ENCODE data around the gene PCSK2.
A peak's percentile ranks its signal among the peaks of the same experiment; 100 is the strongest.

The PCSK2 gene

DNA sequence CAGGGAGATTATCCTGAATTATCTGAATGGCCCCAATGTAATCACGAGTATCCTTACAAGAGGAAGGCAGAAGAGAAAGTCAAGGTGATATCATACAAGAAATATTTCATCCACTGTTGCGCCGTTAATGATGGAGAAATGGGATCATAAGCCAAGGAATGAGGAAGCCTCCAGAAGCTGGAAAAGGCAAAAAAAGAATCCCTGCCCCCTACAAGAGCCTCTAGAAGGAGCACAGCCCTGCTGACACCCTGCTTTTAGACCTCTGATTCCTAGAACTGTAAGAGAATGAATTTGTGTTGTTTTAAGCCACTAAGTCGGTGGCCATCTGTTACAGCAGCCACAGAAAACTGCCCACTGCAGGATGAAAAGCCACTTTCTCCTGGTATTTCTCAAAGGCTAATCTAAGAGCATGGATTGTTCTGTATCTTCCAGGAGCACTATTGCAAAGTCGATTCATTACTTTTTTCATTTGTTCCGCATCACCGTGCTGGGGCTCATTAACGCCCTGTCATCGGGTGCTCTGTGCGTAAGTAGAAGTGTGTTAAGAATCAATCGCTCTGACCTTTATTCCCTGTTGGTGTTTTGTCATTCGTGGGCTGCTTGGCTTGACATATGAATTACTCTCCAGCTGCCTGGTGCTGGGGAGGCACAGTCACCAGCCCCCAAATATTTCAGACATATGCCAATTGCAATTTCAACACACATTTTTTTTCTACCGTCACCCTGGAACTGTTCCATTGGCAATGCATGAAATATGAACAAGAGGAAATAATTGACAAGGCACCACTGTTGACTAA, 117.0 kb downstream of the PCSK2 start:
- peak; percentile 48 to 78 for DNase-seq

DNA sequence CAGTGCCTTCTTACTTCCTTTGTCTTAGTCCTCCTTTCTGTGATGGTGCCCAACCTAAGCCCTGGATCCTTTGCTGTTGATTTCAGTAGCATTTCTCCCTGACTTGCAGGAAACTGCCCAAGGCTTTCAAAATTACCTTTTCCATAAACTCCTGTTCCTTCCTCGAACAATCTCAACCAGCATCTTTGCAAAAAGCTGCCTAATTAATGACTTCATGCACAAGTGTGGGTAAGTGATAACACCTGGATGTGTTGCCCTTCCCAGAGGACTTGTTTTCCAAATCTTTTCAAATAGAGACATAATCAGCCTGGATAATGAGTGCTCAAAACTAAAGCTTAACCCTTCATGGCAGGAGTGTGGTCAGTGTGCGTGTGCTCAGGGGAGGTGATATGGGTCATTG, 118.0 kb downstream of the PCSK2 start:
- DNase-seq = no peak

DNA sequence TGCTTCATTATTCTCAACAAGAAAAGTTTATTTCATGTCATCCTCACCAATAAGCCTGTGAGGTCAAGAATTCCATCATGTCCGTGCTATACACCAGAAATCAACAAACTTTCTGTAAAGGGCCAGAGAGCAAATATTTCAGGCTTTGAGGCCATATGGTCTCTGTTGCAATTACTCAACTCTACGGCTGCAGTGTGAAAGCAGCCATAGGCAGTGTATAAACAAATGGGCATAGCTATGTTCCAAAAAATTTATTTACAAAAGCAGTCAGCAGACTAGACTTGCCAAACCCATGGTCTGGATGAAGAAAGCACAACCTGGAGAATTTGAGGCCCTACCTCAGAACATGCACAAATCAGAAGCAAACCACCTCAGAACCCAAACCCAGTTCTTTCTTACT, 118.5 kb downstream of the PCSK2 start:
- no peak for DNase-seq

DNA sequence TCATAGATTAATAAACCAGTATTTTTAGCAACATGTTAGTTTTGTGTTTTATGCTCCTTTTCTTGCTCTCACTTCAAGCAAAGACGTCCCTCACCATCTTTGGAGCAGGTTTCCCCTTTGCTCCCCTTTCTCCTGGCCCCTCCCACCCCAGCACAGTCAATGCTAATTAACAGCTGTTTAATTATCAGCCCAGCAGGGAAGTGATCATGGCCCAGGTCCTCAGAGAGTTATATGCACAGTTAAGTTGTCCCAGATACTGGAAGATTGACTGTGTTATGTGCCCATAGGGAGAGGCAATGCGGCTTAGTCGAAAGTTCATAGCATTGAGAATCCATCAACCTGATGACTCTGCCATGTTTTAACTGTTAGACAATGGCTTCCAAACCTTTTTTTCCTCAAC, 123.5 kb downstream of the PCSK2 start:
- no peak for DNase-seq

DNA sequence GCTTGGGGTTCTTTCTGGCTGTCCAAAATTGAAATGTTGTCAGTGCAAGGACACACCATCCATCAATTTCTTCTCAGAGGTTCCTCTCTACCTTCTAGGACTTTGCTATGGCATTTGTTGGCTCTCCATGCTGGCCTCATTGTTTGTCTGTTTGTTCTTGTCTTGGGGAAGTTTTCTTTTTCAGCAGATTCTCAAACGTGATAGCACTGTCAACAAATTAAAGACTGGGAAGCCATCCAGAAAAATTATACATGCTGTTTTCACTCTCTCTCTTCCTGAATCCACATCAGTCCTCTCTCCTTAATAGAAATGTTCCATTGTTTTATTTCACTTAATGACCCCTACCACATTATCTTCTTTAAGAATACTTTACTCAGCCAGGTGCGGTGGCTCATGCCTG, 130.4 kb downstream of the PCSK2 start:
- no peak for DNase-seq

DNA sequence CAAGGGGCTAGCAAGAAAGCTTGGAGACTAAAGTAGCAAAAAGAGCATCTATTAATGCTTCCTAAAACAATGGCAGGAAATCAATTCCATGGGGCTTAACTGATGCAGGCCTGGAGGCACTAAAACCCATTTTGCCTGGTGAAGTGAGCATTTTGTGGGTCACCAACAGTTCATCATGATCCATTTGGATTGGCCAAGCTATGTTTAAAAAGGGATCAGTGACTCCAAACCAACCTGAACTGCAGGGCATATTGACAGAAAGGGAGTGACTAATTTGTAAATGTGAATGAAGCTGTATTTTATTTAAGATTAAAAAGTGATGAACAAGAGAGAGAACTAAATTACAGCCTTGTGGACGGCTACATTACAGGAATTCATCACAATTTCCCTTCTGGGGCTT, 132.0 kb downstream of the PCSK2 start:
- DNase-seq = no peak

DNA sequence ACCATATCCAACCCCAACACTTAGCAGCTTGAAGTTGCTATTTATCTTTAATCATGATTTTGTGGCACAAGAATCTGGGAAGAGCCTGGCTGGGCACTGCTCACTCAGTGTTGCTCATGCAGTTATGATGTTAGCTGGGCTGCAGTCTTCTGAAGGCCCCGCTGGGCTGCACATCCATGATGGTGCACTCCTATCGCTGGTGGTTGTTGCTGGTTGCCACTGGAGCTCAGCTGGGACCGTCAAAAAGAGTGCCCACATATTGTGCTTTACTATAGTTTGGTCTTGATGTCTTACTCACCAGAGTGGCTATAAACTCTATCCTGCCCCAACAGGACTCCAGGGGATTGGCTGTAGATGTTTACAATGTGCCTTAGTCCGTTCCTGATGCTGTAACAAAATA, 137.8 kb downstream of the PCSK2 start:
- no peak for DNase-seq

DNA sequence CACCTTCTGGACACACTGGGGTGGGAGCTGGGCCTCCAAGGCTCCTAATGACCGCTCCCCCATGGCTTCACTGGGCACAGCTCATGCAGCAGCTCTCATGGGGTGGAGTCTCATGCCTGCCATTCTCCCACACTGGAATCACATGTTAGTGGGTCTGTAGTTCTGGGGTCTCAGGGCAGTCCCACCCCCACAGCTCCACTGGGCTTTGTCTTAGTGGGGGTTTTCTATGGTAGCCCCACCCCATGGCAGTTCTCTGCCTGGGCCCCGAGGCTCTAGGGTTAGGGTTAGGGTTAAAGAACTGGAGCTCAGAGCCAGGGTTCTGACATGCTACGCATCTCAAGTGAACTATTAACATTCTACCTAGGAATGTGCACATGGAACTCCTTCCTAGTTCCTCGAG, 139.0 kb downstream of the PCSK2 start:
- DNase-seq = no peak

DNA sequence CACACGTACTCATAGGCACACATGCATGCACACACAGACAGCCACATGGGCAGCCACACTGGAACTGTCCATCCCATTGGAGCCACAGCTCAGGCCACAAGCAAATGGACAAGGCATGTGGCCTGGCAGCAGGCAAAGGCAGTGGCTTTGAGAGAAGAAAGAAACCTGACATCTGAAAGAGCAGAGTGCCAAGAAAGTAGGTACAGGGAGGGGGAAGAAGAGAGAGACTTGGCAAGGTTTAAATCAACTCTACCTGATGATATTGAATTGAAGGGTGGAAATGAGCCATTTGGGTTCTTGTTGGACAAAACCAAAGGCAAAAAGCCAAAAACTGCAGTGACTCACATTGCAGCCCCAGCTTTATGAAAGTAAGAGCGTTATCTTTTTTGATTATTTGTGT, 142.7 kb downstream of the PCSK2 start:
- no peak for DNase-seq

DNA sequence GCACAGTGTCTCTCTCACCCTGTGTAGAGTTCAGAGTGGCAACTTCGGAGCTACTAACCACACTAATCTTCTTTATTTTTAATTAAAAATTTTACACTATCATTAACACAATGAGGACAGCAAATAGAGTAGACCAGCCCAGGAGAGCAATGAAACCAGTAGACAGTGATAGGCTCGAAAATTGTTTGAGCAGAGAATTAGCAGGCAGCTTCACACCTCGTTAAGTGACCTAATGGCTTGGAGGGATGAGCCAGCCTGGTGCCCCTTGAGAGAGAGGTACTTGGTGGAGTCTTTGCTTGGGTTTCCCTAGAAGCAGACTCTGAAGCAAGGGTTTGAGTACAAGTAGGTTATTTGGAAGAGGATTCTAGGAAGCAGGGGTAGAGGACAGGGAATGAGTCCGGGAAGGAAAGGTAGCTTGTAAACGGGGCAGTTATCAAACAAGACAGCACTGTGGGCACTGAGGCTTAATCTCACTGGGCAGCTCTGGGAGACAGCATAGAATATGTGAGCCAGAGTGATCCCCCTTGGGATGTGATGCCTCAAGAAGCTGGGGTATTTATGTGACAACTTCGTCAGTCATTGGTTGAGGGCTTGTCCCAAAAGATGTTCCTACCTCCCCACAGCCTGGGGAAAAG, 146.1 kb downstream of the PCSK2 start:
- no peak for DNase-seq

DNA sequence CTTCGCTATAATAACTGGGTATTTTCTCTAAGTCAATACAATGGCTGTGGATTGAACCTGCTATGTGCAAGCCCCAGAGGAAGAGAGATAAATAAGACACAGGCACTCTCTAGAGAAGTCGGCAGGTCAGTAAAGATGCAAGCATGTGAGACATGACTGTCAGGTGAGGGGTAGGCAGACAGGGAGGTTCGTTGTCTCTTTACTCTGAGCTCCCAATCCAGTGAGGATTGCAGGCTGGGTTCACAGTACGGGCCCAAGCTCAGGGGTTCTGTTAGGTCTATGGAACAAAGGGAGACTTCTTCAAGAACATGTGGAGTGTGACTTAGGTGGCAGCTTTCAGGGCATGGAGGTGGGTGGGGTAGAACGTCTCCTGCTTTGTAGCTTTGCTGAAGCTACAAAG, 147.2 kb downstream of the PCSK2 start:
- DNase-seq = no peak

DNA sequence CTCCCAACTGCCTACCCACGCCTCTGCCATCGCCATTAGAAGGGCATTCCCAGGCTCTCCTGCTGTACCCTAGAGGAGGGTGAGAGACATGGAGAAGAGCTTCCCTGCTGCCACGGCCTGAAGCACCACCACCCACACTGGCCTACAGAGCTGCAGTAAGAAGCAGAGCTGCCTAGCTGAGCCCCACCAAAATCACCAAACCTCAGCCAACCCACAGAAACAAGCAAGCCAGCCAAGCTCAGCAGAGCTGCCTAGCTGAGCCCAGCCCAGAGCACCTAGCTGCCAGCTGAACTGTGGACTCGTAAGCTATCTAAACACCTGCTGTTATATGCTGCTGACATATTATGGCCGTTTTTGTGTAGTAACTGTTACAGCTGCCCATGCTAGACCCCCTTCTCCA, 149.2 kb downstream of the PCSK2 start:
- no peak for DNase-seq

DNA sequence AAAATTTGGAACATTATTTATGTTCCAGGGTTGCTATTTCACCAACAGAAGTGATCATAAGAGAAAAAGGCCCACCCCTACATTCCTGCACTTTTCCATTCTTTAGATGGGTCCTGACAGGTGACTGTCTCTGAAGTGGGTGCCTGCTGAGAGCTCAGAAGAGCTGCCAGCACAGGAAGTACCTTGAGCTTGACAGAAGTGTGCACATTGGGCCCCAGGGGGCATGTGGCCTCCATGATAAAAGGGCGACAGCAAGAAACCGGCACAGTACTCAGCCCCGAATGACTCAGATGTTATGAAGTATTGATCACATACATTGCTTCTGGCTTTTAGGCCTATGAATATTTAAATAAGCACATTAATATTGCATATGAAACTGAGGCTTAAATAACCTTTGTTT, 150.4 kb downstream of the PCSK2 start:
- DNase-seq = peak in 1 of 2 experiments; percentile 19

DNA sequence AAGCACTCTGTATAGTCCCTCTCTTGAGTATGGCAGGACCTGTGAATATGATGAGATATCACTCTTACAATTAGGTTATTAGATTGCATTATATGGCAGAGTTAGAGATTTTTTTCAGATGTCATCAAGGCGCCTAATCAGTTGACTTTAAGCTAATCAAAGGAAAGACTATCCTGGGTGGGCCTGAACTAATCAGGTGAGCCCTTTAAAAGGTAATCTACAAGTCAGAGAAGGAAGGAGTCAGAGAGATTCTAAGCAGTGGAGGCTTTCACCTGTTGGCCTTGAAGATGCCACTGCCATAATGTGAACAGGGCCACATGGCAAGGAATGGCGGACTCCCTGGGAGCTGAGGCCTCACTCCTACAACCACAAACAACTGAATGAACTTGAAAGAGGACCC, 152.8 kb downstream of the PCSK2 start:
- no peak for DNase-seq

DNA sequence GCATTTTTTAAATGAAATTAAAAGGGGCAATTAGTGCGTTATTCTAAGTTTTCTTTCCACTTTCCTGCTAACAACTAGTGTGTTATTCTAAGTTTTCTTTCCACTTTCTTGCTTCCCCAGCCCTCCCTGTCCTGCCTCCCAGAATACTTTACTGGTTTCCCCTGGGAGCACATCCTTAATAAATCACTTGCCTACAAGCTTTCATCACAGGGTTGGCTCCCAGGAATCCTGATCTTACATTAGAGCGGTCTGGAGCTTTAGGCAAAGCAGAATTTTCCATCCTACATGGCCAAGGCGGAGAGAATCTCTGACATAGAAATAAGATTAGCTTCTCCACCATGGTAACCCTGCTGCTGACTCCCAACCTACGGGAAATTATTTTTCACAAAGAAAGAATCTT, 154.0 kb downstream of the PCSK2 start:
- no peak for DNase-seq

DNA sequence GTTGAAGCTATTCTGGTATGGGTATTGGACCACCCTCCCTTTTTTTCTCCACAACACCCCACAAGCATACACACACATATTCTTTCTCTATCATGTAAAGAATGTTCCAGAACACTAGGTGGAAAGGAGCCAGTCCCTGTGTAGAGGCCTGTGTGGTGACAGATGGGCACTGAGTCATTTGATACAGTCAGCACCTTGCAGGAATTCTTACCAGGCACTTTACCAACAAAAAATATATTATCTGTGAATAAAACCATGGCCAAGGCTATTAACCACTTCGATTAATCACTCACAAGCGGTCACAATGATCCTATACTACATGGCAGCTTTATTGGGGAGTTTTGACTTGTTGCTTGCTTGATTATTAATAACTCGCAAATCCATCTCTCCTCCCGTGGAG, 154.9 kb downstream of the PCSK2 start:
- peak; percentile 60 to 83 for DNase-seq

DNA sequence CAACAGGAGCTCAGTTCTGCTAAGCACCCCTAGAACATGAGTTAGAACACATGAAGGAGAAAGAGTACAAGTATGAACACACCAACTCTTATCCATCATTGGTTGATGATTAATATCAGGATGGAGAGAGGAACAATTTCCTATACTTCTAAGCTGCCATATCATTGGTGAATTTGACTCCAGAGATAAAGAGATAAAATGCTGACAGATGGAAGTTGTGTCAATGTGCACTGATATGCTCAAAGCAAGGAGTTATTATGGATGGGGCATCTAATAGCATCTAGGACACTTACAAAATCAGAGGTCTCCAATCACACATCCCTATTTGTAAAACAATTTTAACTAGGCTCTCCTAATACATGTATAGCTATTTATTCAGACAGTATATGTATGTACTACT, 159.0 kb downstream of the PCSK2 start:
- no peak for DNase-seq

DNA sequence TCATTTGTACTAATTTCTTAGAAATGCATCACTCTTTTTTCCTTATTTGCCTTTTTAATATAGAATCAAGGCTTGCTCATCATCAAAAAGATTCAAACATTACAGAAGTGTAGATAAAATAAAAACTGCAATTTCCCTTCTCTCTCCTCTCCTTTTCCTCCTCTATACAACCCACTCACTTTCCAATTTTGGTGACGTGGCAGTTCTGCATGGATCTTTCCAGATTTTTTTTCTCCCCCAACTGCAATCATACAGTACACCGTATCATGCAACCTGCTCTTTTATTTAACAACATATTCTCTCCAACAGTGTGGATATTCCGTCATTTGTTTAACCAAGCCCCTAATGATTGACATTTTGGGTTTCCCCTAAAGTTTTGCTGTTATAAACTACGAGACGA, 163.8 kb downstream of the PCSK2 start:
- no peak for DNase-seq

DNA sequence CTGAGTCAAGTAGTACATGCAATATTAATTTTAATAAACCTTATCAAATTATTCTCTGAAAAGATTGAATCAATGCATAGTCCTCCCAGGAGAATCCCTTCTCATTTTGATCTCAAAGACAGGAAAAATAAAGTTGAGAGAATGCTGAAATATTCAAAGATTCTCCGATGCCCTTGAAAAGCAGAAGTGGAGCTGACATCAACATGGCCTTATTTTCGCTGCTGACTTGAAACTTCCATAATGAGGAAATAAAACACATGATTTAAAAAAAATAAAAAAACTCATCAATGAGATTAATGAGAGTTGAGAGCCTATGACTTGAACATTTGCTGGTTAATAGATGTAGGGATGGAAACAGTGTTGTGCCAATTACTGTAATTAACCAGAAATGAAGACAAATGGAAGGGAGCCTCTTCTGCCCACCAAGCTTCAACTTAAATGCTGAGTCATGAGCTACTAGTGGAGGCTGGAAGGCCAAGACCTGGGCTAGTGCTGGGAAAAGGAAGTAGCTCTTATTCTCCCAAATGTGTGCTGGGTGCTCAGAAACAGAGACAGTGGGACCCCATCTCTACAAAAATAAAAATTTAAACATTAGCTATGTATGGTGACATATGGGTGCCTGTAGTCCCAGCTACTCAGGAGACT, 164.4 kb downstream of the PCSK2 start:
- peak in 1 of 2 experiments; percentile 41 for DNase-seq

DNA sequence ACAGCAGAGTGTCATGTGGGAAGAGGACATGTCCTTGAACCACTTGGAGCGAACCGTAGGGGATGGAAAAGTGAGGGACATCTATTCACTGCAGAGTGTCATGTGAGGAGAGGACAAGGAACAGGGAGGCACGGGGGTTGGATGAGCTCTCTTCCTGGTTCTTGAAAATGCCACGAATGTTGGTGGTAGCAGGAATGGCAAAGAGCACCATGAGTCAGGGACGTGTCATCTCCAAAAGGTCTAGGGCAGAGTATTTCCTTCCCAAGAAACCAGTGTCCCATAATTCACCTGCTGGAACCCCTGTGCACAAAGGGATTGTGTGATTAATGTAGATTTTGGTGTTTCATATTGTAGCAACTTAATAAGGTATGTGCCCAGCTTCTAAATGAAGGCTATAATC, 167.6 kb downstream of the PCSK2 start:
- no peak for DNase-seq

DNA sequence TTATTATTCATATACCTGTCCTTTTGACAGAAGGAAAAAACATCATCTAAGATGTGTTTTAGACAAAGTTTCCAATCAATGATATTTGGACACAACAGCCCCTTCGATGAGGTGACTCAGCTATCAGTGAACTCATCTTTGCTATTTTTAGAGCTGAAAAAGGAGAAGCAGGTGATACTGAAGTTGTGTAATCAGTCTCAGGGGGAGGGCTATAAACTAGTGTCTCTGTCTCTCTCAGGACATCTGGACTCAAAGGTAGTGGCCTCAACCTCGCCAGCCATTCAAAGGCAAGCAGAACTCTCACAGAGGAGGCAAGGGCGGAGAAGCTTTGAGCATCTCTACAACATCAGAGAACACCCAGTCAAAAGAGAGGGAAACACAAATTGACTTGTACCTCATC, 168.9 kb downstream of the PCSK2 start:
- no peak for DNase-seq

DNA sequence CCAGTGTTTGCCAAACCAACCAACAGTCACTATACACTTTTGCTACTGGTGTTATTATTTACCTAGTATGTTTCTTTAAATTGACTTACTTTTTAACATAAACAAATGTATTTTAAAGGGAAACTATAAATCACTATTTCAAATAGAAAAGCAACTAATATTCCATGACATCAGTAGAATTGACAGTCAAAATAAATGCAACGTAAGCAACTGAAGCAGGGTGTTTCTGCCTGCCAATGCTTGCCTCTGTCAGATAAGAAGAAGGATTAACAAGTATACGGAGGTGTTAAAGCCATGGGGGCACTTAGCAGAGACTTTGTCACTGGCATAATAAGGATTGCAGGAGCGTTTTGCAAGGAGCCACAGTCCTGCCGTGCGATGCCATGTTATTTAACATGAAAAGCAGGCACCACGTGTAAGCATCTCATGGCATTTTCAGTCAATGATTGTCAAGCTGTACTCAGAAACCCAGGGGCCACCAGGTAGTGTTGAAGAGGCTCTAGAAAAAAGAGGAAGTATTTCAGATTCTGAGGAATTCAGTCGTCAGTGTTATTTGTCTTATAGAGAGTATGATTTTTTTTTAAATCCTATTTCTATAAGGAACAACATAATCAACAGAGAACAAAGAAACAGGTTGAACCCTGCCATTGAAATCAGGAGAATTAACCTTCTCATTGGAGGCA, 172.6 kb downstream of the PCSK2 start:
- DNase-seq = no peak

DNA sequence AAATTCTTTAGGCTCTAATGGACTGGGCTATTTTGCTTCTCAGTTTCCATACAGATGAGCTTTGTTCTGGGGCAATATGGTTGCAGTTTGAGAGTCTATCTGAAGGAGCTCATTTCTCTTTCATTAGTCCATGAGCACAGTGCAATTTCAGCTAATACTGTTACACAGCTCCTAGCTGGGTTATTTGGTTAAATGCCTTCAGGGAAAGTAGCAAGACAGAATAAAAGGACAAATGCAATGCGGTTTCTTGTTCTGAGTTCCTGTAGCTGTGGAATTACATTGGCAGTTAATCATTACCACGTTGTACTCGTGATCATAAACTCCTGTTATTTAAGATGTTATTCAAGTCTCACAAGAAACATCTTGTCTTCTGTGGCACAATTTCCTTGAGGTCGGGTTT, 176.6 kb downstream of the PCSK2 start:
- DNase-seq = no peak

Data from NCI-H524 (cell line).